Mononuclear cell (primary cell): ENCODE results near the gene CLEC1A. TPM values are rescaled to one million over a fixed set of nuclear protein-coding genes. Genes with fewer than 3 reads are reported as not detected.

Experiments
- H3K27me3 ChIP-seq: 2 replicates; pipeline ENCODE4 v1.6.0; 2011; ENCODE audit warnings: low read length, control low read depth; ENCODE audit not compliant: insufficient read depth
- H3K4me1 ChIP-seq: 2 replicates; pipeline ENCODE4 v1.5.1; 2011; ENCODE audit warnings: mild to moderate bottlenecking, low read length, control low read depth; ENCODE audit not compliant: insufficient read depth
- H3K4me3 ChIP-seq: 2 replicates; pipeline ENCODE4 v1.5.1; 2011; ENCODE audit warnings: mild to moderate bottlenecking, low read length, moderate library complexity
- H3K9me3 ChIP-seq: 2 replicates; pipeline ENCODE4 v1.5.1; 2011; ENCODE audit warnings: low read depth, mild to moderate bottlenecking, control low read depth, low read length
- total RNA-seq: library from RNA; depleted of rRNA; stranded (reverse); fragments of >200 nt; gene quantifications from one replicate; pipeline ENCODE4 v1.2.3, GENCODE V29; 2012

CLEC1A gene
- 0.10 TPM for total RNA-seq

DNA sequence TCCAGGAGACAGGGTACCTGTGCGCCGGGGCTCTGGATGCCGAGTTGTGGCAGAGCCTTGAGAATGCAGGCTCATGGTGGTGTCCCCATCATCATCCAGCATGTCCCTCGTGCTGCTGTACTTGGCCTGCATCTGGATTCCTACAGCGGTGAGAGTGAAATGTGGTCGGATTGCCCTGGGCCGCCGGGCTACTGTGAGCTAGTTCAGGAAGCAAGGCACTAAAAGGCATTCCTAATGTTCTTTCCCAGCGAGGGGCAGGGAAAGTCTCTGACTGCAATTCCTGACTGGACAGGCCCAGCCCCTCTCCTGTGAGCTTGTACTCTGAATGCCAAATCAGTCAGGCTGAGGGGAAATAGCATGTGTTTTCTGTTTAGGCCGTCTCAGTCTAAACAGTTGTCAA is at the start of gene CLEC1A:
Gene CLEC1A, minus strand, starts transcription at position 195 of the 400 bp plus-strand sequence. Its CDS starts 63 bp downstream, at position 132.
- peaks cover 21% of the 10 kb centered on the region for H3K4me1 ChIP-seq
- peaks cover 4% of the 10 kb centered on the region for H3K27me3 ChIP-seq
- no peak within 1 kb of the TSS for H3K4me3 ChIP-seq
- H3K9me3 ChIP-seq, result no peaks in the 10 kb centered on the region

GRCh38 chr12:10147714-10148403 is 49.1 kb upstream of the CLEC1A start:
- Histone ChIP-seq H3K4me3 (no peak overlapping the region), H3K9me3 (no peaks in the 10 kb centered on the region), H3K4me1 (peaks cover under 1% of the 10 kb centered on the region), H3K27me3 (peaks cover 3% of the 10 kb centered on the region)

DNA sequence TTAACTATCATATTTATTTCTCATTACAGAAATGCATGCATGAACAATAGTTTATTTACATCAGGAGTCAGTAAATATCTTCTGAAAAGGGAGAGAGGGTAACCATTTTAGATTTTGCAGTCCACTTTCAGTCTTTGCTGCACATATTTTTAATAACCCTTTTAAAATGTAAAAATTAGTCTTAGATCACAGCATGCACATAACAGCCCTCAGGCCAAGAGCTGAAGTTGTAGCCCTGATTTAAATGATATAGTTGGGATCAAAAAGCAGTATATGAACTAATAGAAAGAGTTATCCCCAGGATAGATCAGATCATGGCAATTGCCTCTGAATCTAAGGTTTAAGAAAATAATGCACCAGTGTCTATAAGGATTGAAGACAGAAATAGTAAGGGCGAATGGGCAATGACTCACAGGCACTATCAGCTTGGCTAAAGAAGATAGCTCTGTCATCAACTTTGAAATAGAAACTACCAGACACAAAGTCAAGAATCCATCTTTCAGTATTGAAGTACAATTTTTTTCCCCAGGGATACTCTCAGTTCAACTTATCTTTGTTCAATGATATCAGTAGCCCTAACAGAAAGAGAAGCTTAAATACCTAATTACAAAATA is 44.3 kb upstream of the CLEC1A start:
- Histone ChIP-seq H3K4me1 (peaks cover 6% of the 10 kb centered on the region), H3K4me3 (no peak overlapping the region), H3K9me3 (no peaks in the 10 kb centered on the region), H3K27me3 (no peaks in the 10 kb centered on the region)

- Histone ChIP-seq H3K9me3 (no peaks in the 10 kb centered on the region), H3K4me1 (peaks cover 6% of the 10 kb centered on the region), H3K27me3 (no peaks in the 10 kb centered on the region), H3K4me3 (no peak overlapping the region)
These were observed 41.2 kb upstream of the CLEC1A start for GRCh38 chr12:10140001-10140400.

- Histone ChIP-seq H3K27me3 (no peaks in the 10 kb centered on the region), H3K4me3 (no peak overlapping the region), H3K4me1 (peaks cover 18% of the 10 kb centered on the region), H3K9me3 (no peaks in the 10 kb centered on the region)
These were observed 37.9 kb upstream of the CLEC1A start for GRCh38 chr12:10136637-10137205.

DNA sequence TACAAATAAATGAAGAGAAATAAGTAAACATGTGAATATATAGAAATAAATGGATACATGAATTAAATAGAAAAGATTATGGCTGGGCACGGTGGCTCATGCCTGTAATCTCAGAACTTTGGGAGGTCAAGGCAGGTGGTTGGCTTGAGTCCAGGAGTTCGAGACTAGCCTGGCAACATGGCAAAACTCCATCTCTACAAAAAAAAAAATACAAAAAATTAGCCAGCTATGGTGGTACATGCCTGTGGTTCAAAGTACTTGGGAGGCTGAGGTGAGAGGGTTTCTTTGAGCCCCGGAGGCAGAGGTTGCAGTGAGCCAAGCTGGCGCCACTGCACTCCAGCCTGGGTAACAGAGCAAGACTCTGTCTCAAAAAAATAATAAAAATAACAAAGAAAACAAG is 36.3 kb upstream of the CLEC1A start:
- H3K4me1 ChIP-seq, result peaks cover 29% of the 10 kb centered on the region
- H3K9me3 ChIP-seq, result no peaks in the 10 kb centered on the region
- H3K27me3 ChIP-seq, result no peaks in the 10 kb centered on the region
- no peak overlapping the region for H3K4me3 ChIP-seq

GRCh38 chr12:10132850-10133370 is 34.1 kb upstream of the CLEC1A start:
- H3K9me3 ChIP-seq, result no peaks in the 10 kb centered on the region
- peaks cover 26% of the 10 kb centered on the region for H3K4me1 ChIP-seq
- no peaks in the 10 kb centered on the region for H3K27me3 ChIP-seq

GRCh38 chr12:10131111-10131690 is 32.4 kb upstream of the CLEC1A start:
- Histone ChIP-seq H3K4me3 (no peak overlapping the region), H3K27me3 (peaks cover 5% of the 10 kb centered on the region), H3K9me3 (no peaks in the 10 kb centered on the region), H3K4me1 (peaks cover 32% of the 10 kb centered on the region)

More at GRCh38 chr12:10132850-10133370, 34.1 kb upstream of the CLEC1A start:
- no peak overlapping the region for H3K4me3 ChIP-seq

DNA sequence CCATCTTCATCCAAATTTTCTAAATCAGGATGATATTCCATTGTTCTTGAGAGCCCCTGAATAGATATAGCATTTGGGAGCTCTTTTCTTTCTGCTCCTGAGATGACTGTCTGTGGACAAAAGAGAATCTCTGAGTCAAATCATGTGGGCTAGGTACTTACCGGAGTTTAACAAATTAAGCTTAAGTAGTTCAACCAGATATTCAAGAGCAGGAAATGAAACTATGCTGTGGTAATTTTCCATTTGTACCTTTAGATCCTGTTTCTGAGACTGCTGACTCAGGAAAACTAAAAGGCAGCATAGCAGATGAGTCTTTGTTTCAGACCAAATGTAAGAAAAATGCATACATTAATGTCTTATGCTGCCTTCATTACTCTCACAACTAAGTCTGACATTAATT is 31.3 kb upstream of the CLEC1A start, which contains the start of gene CLEC7A:
Gene CLEC7A, minus strand, starts transcription at position 158 of the 400 bp plus-strand sequence. Its CDS starts 117 bp downstream, at position 41.
- H3K27me3 ChIP-seq, result peaks cover 5% of the 10 kb centered on the region
- peak within 1 kb of the TSS; percentile 58 for H3K4me3 ChIP-seq
- H3K4me1 ChIP-seq, result peaks cover 32% of the 10 kb centered on the region
- no peaks in the 10 kb centered on the region for H3K9me3 ChIP-seq

DNA sequence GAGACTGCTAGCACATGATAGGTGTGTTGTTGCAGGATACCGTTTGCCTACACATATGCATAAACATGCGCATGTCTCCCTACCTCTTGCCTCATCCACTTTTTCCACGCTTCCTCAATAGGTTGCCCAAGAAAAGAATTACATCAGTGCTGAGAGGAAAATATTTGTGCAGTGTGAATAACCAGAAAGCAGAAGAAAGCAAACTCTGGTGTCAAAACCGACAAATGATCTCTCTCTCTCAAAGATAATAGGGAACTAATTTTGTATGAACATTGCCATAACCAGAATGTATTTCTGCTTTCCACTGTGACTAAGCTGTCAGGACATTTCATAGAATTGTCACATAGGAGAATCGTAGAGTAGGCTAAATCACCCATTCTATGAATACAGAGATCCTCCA is 29.9 kb upstream of the CLEC1A start:
- Histone ChIP-seq H3K4me3 (peak overlapping the region; percentile 58), H3K27me3 (peaks cover 5% of the 10 kb centered on the region), H3K9me3 (no peaks in the 10 kb centered on the region), H3K4me1 (peaks cover 32% of the 10 kb centered on the region)

- Histone ChIP-seq H3K4me3 (no peak overlapping the region), H3K4me1 (peaks cover 31% of the 10 kb centered on the region), H3K9me3 (no peaks in the 10 kb centered on the region), H3K27me3 (peaks cover 5% of the 10 kb centered on the region)
These were observed 27.6 kb upstream of the CLEC1A start for GRCh38 chr12:10126413-10126812.

- Histone ChIP-seq H3K27me3 (peaks cover 5% of the 10 kb centered on the region), H3K9me3 (no peaks in the 10 kb centered on the region), H3K4me1 (peaks cover 32% of the 10 kb centered on the region), H3K4me3 (no peak overlapping the region)
These were observed 23.9 kb upstream of the CLEC1A start for GRCh38 chr12:10122689-10123088.

- H3K9me3 ChIP-seq, result no peaks in the 10 kb centered on the region
- H3K4me3 ChIP-seq, result no peak overlapping the region
- H3K4me1 ChIP-seq, result peaks cover 26% of the 10 kb centered on the region
- H3K27me3 ChIP-seq, result no peaks in the 10 kb centered on the region
These were observed 22.5 kb upstream of the CLEC1A start for GRCh38 chr12:10121278-10121677.

GRCh38 chr12:10119066-10119465 is 20.3 kb upstream of the CLEC1A start:
- H3K4me1 ChIP-seq, result peaks cover 26% of the 10 kb centered on the region
- no peaks in the 10 kb centered on the region for H3K27me3 ChIP-seq
- no peaks in the 10 kb centered on the region for H3K9me3 ChIP-seq
- H3K4me3 ChIP-seq, result no peak overlapping the region

DNA sequence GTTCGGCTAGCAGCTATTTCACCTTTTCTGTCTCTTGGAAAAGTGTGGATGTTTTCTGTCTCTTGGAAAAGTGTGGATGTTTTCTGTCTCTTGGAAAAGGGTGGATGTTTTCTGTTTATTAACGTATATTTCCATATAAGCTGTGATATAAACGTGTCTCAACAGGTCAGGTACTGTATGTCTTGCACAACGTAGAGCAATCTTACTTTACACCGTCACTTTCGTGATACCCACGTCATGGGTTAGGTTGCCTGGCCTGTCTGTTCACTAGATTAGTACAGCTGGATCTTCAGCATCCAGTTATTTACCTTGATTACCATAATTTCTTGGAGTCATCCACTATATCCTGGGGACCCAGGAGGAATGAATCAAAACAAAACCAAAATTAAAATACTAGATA is 17.1 kb upstream of the CLEC1A start:
- H3K27me3 ChIP-seq, result no peaks in the 10 kb centered on the region
- H3K4me1 ChIP-seq, result peaks cover 12% of the 10 kb centered on the region
- no peaks in the 10 kb centered on the region for H3K9me3 ChIP-seq
- H3K4me3 ChIP-seq, result no peak overlapping the region
